SU-DHL-6 (cell line): ENCODE data around the gene ZNF23.

Source experiments
- CTCF ChIP-seq: fragments of 200-600 bp; sonication (generic); IDR thresholded peaks from one replicate; pipeline ENCODE4 v1.5.1; 2017; ENCODE audit warnings: antibody characterized with exemption, mild to moderate bottlenecking, low read length, moderate library complexity; ENCODE audit not compliant: insufficient read depth, poor library complexity, severe bottlenecking
- EZH2phosphoT487 ChIP-seq: fragments of 200-600 bp; sonication (generic), shearing (Covaris generic); conservative IDR thresholded peaks from 2 replicates; pipeline ENCODE4 v1.6.1; 2018; ENCODE audit warnings: mild to moderate bottlenecking, antibody characterized with exemption, low read length, moderate library complexity, mixed read lengths

DNA sequence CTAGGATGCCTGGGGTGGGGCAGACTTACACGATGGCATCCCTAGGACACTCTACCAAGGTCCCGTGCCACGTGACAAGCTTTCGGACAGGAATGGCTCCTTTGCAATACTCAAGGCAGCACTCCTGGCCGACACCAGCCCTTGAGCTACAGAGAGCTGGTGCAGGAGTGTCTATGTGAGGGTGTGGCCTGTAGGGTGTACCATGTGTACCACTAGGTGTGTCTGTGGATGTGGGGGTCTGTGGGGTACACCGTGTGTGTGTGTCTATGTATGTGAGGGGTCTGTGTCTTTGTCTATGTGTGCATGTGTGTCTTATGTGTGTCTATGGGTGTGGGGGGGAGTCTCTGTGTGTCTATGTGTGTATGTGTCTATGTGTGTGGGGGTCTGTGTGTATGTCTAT is 18.3 kb downstream of the ZNF23 start:
- TF ChIP-seq CTCF (no peak), EZH2phosphoT487 (no peak)
